C4-2B (cell line): ENCODE data around the gene ICA1.

ENCODE experiments used
- CTCF ChIP-seq: fragments of 450-650 bp; conservative IDR thresholded peaks from 2 replicates; pipeline ENCODE4 v1.5.1; 2017; ENCODE audit warnings: mild to moderate bottlenecking
- ZFX ChIP-seq: fragments of 450-650 bp; IDR thresholded peaks from 2 replicates; pipeline ENCODE4 v1.6.1; 2017

- TF ChIP-seq CTCF (no peak), ZFX (no peak)
Observed at GRCh38 chr7:8152489-8153192, 109.3 kb downstream of the ICA1 start.
